Peyer's patch (tissue), 4 donors: ENCODE measurements around the gene CFAP221.

ENCODE experiments used
- POLR2A ChIP-seq, 2 donors: fragments of 450-650 bp; IDR thresholded peaks; one replicate each; pipeline ENCODE4 v1.5.1; 2017; ENCODE audit warnings: antibody characterized with exemption in 2 of 2, mild to moderate bottlenecking in 2 of 2, moderate library complexity in 2 of 2
- TF ChIP-seq, protein P1 (sequence below), 6 experiments: fragments of 450-650 bp in 4 of 6; fragments of 200-600 bp in 2 of 6; sonication (generic) in 1 of 6; IDR thresholded peaks; one replicate each; pipeline ENCODE4 v1.5.1; 2017 to 2019; ENCODE audit warnings: antibody characterized with exemption in 6 of 6, mild to moderate bottlenecking in 3 of 6, moderate library complexity in 1 of 6

DNA sequence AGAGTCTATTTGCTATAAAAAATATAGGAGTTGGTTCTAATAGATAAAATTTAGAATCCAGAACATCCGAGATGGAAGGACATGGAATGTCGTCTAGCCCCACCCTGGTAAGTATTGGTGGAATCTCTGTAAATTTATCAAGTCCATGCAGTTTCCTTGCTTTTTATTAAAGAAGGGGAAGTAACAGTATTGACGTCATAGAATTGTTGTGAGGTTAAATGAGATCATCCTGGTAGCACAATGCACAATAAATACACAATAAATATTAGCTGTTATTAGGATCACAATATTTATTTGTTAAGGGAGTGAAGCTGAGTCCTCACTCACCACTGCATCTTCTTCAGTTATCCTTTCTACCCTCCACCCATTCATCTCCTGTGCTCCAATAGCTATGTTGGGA lies 118.0 kb downstream of the CFAP221 start:
- TF ChIP-seq, protein P1, sequence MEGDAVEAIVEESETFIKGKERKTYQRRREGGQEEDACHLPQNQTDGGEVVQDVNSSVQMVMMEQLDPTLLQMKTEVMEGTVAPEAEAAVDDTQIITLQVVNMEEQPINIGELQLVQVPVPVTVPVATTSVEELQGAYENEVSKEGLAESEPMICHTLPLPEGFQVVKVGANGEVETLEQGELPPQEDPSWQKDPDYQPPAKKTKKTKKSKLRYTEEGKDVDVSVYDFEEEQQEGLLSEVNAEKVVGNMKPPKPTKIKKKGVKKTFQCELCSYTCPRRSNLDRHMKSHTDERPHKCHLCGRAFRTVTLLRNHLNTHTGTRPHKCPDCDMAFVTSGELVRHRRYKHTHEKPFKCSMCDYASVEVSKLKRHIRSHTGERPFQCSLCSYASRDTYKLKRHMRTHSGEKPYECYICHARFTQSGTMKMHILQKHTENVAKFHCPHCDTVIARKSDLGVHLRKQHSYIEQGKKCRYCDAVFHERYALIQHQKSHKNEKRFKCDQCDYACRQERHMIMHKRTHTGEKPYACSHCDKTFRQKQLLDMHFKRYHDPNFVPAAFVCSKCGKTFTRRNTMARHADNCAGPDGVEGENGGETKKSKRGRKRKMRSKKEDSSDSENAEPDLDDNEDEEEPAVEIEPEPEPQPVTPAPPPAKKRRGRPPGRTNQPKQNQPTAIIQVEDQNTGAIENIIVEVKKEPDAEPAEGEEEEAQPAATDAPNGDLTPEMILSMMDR (IDR thresholded peaks at IDR 0.05), result no peak
- no peak for TF ChIP-seq POLR2A (IDR thresholded peaks at IDR 0.05)
